ENCODE results near the gene RGS12. TPM values are rescaled to one million over a fixed set of nuclear protein-coding genes. Genes with fewer than 3 reads are reported as not detected.

Gene RGS12
- total RNA-seq, 1 donor from 2014 or later = 67.5 TPM

DNA sequence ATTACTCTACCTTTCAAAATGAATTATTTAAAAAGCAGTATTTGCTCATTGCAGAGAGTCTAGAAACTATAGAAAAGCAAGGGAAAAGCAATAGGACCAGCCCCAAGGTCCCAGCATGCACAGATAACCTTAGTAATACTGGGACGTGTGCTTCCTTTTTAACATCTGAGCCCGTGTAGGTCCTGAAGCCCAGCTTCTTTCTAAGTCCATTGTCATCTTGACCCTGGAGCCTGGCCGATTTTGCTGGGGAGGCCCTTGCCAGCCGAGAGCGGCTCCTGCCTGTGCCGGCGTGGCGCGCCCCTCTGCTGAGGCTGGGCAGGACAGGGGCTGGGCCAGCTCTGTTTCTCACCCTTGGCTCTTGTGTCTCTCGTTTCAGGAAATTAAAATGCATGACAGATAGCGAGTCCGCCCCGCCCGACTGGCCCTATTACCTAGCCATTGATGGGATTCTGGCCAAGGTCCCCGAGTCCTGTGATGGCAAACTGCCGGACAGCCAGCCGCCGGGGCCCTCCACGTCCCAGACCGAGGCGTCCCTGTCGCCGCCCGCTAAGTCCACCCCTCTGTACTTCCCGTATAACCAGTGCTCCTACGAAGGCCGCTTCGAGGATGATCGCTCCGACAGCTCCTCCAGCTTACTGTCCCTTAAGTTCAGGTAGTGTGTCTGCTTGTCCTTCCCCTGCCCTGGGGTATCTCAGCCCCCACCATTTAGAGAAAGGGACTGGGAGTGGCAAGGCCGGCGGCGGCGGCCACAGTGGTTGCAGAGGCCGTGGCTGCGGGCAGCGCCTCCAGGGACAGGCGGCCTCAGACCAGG lies 39.8 kb upstream of the RGS12 start:
- H3K4me3 Mint-ChIP-seq = no peak overlapping the region
- no peaks in the 10 kb centered on the region for H3K27me3 Mint-ChIP-seq
- DNase-seq (ENCODE audit: extremely low spot score, unreplicated experiment) = no peak
- H3K4me1 Mint-ChIP-seq (ENCODE audit: unreplicated experiment) = no peaks in the 10 kb centered on the region
- no peak overlapping the region for H3K27ac Mint-ChIP-seq
- no peaks in the 10 kb centered on the region for H3K9me3 Mint-ChIP-seq
- TF ChIP-seq, protein P1, sequence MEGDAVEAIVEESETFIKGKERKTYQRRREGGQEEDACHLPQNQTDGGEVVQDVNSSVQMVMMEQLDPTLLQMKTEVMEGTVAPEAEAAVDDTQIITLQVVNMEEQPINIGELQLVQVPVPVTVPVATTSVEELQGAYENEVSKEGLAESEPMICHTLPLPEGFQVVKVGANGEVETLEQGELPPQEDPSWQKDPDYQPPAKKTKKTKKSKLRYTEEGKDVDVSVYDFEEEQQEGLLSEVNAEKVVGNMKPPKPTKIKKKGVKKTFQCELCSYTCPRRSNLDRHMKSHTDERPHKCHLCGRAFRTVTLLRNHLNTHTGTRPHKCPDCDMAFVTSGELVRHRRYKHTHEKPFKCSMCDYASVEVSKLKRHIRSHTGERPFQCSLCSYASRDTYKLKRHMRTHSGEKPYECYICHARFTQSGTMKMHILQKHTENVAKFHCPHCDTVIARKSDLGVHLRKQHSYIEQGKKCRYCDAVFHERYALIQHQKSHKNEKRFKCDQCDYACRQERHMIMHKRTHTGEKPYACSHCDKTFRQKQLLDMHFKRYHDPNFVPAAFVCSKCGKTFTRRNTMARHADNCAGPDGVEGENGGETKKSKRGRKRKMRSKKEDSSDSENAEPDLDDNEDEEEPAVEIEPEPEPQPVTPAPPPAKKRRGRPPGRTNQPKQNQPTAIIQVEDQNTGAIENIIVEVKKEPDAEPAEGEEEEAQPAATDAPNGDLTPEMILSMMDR (conservative IDR thresholded peaks at IDR 0.05) = no peak
- no peaks in the 10 kb centered on the region for H3K36me3 Mint-ChIP-seq

DNA sequence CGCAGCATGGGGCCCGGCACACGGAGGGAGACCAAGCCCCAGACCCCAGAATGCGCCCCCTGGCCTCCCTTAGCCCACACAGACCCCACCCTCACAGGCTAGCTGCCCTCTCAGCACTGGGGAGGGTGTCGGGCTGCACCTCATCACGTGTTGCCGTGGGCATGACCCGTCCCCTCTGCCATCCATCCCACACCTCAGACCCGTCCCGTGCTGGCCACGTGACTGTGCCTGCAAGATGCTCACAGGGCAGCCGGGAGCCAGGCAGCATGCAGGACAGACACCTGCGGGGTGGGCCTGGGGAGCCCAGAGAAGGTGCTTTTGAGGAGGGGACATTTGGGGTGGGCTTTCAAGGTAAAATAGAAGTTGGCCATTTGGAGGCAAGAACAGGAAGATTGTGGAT lies 39.0 kb upstream of the RGS12 start:
- no peaks in the 10 kb centered on the region for H3K27me3 Mint-ChIP-seq
- H3K36me3 Mint-ChIP-seq = no peaks in the 10 kb centered on the region
- peak; percentile 69 for DNase-seq (ENCODE audit: extremely low spot score, unreplicated experiment)
- H3K9me3 Mint-ChIP-seq = no peaks in the 10 kb centered on the region
- TF ChIP-seq, protein P1 (conservative IDR thresholded peaks at IDR 0.05) = no peak
- no peak overlapping the region for H3K27ac Mint-ChIP-seq
- no peak overlapping the region for H3K4me3 Mint-ChIP-seq
- no peaks in the 10 kb centered on the region for H3K4me1 Mint-ChIP-seq (ENCODE audit: unreplicated experiment)

DNA sequence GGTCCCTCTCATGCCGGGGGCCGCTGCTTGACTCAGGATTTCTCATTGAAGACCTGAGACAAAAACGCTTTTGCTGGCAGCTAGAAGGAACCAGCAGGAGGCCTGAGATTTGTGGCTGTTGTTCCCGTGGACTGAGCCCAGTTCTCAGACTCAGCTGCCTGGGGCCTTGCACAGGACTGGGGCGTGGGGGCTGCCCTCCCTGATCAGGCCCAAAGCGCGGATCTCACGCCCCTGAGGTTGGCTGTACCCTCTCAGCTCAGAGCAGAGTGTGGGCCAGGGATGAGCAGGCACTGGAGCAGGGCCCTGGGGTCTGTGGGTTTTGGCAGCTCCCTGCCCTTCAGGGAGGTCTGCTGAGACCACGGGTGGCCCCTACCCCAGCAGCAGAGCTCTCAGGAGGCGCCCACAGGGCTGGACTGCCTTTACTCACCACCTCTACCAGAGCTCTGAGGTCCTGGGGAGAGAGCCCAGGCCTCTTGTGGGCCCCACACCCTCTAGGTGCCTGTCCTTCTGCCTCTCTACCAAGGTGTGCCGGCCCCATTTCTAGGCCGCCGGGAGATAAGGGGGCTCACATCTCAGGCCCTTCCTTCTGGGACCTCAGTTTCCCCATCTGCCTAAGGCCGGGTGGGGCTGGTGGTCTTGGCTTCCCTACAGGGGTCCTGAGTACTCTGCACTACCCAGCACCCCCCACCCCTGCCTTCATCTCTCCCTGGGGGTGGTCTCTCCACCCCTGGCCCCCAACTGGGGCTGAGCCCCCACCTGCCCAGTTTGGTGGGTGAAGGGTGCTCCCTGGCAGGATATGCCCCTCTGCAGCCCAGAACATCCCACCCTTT lies 38.3 kb upstream of the RGS12 start:
- H3K9me3 Mint-ChIP-seq = no peaks in the 10 kb centered on the region
- peak; percentile 66 for DNase-seq (ENCODE audit: extremely low spot score, unreplicated experiment)
- TF ChIP-seq, protein P1 (conservative IDR thresholded peaks at IDR 0.05) = no peak

DNA sequence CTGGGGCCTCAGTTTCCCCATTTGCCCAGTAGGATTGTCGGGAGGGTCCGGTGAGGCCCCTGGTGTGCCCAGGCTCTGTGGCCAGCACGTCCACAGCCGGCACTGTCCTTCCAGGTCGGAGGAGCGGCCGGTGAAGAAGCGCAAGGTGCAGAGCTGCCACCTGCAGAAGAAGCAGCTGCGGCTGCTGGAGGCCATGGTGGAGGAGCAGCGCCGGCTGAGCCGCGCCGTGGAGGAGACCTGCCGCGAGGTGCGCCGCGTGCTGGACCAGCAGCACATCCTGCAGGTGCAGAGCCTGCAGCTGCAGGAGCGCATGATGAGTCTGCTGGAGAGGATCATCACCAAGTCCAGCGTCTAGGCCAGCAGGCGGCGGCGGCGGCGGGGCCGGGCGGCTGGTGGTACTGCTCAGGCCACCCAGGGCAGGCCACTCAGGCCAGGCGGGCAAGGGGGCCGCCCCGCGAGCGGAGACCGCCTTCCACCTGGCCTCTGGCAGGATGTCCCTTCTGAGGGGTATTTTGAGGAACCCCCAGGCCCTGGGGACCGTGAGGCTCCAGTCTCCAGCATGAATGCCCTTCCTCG lies 37.1 kb upstream of the RGS12 start:
- no peak overlapping the region for H3K27ac Mint-ChIP-seq
- no peaks in the 10 kb centered on the region for H3K36me3 Mint-ChIP-seq
- H3K4me3 Mint-ChIP-seq = no peak overlapping the region
- H3K27me3 Mint-ChIP-seq = no peaks in the 10 kb centered on the region
- TF ChIP-seq, protein P1 (conservative IDR thresholded peaks at IDR 0.05) = no peak
- H3K9me3 Mint-ChIP-seq = no peaks in the 10 kb centered on the region
- DNase-seq (ENCODE audit: extremely low spot score, unreplicated experiment) = peak; percentile 67
- H3K4me1 Mint-ChIP-seq (ENCODE audit: unreplicated experiment) = no peaks in the 10 kb centered on the region

More for the DNA sequence above, 38.3 kb upstream of the RGS12 start:
- no peak overlapping the region for H3K4me3 Mint-ChIP-seq
- no peaks in the 10 kb centered on the region for H3K36me3 Mint-ChIP-seq
- no peaks in the 10 kb centered on the region for H3K27me3 Mint-ChIP-seq
- no peak overlapping the region for H3K27ac Mint-ChIP-seq
- H3K4me1 Mint-ChIP-seq (ENCODE audit: unreplicated experiment) = no peaks in the 10 kb centered on the region

DNA sequence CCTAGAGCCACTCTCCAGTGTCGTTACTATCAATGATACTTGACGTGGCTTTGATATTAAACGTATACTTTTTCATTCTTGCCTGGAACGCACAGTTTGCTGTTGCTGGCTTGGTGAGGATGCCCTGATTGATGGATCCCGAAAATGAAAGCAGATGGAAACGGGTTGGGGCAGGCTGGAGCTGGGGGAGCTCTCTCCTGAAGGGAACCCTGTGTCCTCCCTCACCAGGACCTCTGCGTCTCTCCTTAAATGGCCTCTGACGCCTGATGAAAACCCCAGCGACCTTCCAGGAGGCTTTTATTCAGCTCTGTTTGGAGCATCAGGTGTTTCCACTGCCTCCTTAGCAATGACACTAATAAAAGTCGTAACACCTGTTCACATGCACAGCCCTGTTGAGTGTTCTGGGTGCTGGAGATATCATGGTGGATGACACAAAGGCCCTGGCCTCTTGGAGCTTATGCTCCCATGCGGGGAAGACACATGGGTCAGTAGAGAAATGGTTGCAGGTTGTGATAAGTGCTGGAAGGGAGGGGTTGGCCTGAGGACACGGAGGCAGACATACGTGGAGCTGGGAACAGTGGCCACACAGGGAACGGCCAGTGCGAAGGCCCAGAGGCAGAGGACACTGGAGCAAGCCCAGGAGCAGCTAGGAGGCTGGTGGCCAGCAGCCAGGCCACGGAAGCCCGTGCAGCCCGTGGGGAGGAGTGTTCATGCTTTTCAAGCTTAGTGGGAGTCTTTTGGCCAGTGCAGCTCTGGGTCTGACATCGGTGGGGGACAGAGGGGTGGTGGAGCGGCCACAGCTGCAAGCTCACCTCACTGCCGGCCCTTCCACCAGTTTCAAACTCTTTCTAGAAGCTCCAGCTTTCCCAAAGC lies 36.4 kb upstream of the RGS12 start:
- no peaks in the 10 kb centered on the region for H3K27me3 Mint-ChIP-seq
- TF ChIP-seq, protein P1 (conservative IDR thresholded peaks at IDR 0.05) = no peak
- H3K4me3 Mint-ChIP-seq = no peak overlapping the region
- no peak overlapping the region for H3K27ac Mint-ChIP-seq
- no peaks in the 10 kb centered on the region for H3K36me3 Mint-ChIP-seq
- H3K9me3 Mint-ChIP-seq = no peaks in the 10 kb centered on the region
- DNase-seq (ENCODE audit: extremely low spot score, unreplicated experiment) = peak; percentile 62
- H3K4me1 Mint-ChIP-seq (ENCODE audit: unreplicated experiment) = no peaks in the 10 kb centered on the region

Measured in type B pancreatic cell (in vitro differentiated cells).